ENCODE results near the gene CCDC71.

DNA sequence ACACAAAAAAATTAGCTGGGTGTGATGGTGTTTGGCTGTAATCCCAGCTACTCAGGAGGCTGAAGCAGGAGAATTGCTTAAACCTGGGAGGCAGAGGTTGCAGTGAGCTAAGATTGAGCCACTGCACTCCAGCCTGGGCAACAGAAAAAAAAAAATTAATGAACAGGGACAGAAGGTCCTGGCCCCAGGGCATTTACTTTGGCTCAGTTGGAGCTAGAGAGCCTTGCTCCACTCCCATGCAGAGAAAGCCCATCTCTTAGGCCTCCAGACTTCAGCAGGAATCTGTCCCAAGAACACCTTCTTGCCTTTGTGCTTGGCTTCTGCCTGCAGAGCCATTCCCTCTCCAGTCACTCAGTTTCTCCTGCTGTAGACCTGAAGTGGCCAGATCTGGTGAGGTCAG, 14.0 kb upstream of the CCDC71 start:
- TF ChIP-seq EZH2 (IDR thresholded peaks at IDR 0.05; ENCODE audit: borderline replicate concordance, low read depth, low read length, severe bottlenecking) (no peak), JUN (IDR thresholded peaks at IDR 0.05; ENCODE audit: borderline replicate concordance, insufficient read depth, insufficient read length, low read depth) (no peak), POLR2AphosphoS5 (IDR thresholded peaks at IDR 0.05; ENCODE audit: insufficient read depth, low read depth, low read length) (no peak), POLR2A (IDR thresholded peaks at IDR 0.05; ENCODE audit: low read depth, low read length) (no peak), MAX (IDR thresholded peaks at IDR 0.05; ENCODE audit: insufficient read depth, insufficient read length) (no peak)
- TF ChIP-seq, protein P1, sequence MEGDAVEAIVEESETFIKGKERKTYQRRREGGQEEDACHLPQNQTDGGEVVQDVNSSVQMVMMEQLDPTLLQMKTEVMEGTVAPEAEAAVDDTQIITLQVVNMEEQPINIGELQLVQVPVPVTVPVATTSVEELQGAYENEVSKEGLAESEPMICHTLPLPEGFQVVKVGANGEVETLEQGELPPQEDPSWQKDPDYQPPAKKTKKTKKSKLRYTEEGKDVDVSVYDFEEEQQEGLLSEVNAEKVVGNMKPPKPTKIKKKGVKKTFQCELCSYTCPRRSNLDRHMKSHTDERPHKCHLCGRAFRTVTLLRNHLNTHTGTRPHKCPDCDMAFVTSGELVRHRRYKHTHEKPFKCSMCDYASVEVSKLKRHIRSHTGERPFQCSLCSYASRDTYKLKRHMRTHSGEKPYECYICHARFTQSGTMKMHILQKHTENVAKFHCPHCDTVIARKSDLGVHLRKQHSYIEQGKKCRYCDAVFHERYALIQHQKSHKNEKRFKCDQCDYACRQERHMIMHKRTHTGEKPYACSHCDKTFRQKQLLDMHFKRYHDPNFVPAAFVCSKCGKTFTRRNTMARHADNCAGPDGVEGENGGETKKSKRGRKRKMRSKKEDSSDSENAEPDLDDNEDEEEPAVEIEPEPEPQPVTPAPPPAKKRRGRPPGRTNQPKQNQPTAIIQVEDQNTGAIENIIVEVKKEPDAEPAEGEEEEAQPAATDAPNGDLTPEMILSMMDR (IDR thresholded peaks at IDR 0.05; ENCODE audit: extremely low read depth in 1 of 2, insufficient read depth in 1 of 2, low read depth in 1 of 2, low read length in 2 of 2) = no peak
